Activated CD8-positive, alpha-beta memory T cell treated with anti-CD3 and anti-CD28 coated beads, Interleukin-2, amount 50 U/mL, for 1 hour (primary cell): Measurements from ENCODE around the gene OR8B8.
"Not testable (repeated sequence)": the region's sequence is repeated elsewhere in the genome, so short reads cannot be mapped to it uniquely, and the experiment has no call there.

Source experiments
- DNase-seq: peaks from one replicate; pipeline ENCODE4 v3.0.0-alpha.2; 2020; ENCODE audit errors: extremely low read depth

OR8B8 gene, protein sequence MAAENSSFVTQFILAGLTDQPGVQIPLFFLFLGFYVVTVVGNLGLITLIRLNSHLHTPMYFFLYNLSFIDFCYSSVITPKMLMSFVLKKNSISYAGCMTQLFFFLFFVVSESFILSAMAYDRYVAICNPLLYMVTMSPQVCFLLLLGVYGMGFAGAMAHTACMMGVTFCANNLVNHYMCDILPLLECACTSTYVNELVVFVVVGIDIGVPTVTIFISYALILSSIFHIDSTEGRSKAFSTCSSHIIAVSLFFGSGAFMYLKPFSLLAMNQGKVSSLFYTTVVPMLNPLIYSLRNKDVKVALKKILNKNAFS

GRCh38 chr11:124445646-124446150, at the start of gene OR8B8:
OR8B8 (minus strand) TSS chr11:124445696; CDS start chr11:124441085, 4,611 bp downstream.
- DNase-seq: no peak

DNA sequence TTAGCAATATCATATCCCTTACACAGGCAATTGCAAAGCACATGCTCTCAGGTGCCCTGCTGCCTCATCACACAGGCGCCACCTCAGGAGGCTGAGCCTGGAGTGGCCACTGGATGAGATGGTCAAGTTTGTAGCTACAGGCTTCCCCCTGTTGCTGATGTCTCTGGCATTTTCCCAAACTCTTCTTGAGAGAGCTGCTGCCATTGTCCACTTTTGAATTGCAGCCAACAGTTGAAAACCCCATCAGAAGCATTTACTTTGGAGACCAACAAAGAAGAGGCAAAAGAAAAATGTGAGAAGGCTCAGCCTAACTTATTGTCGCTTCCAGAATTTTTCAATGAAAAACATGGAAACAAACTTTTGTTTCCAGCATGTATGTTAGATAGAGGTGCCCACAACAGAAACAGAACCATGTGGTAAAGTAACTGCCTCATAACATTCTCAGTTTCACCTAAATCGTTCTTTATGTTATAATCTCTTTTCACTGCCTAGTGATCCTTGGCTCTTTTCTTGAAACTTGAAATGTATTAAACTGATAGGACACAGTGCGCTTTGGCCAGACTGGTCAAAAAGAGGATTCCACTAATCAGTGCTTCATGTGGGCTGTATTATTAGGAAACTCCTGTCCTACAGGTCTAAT, 47.6 kb upstream of the OR8B8 start:
- DNase-seq: no peak

DNA sequence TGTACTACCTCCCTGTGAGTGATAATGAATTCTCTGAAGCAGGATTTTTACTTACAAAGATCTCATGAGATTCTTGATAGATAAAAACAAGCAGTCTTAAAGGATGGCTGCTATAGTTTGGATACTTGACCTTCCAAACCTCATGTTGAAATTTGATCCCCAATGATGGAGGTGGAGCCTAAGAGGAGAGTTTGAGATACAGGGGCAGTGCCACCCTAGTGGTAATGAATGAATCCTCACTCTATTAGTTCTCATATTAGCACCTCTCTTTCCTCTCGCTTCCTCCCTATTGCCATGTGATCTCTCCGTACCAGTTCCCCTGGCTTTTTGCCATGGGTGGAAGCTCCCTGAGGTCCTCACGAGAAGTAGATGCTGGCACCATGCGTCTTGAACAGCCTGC, 37.9 kb upstream of the OR8B8 start:
- no peak for DNase-seq

DNA sequence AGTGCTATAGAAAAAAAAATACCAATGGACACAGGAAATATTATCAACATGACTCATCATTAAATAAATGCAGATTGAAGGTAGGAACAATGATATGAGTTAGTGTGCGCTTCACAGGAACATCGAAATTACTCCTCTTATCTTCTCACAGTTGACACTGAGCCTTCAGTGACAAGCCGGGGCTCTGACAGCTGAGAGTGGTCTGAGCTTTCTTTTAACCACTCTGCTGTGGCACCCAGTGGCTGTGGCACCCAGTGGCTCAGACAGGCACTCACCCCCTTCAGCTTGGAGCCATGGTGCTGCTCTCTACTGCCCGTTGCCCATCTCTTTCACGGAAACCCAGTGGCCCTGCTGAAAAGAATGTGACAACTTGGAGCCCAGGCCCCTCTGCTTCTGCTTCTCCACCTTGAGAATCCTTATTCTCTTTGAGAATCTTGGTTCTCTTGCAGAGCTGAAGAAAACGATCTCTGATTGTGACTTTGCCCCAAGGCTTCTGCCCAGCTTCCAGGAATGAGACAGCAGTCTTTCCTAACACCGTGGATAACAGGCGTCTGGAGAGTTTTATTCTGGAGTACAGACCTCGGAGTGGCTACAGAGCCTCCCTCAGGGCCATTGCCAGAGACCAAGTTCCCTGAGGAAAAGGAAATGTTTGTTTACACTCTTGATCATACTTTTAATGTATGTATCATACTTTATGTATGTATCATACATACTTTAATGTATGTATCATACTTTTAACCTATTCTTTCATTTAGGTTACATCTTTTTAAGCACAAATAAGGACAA, 37.1 kb upstream of the OR8B8 start:
- DNase-seq: no peak

DNA sequence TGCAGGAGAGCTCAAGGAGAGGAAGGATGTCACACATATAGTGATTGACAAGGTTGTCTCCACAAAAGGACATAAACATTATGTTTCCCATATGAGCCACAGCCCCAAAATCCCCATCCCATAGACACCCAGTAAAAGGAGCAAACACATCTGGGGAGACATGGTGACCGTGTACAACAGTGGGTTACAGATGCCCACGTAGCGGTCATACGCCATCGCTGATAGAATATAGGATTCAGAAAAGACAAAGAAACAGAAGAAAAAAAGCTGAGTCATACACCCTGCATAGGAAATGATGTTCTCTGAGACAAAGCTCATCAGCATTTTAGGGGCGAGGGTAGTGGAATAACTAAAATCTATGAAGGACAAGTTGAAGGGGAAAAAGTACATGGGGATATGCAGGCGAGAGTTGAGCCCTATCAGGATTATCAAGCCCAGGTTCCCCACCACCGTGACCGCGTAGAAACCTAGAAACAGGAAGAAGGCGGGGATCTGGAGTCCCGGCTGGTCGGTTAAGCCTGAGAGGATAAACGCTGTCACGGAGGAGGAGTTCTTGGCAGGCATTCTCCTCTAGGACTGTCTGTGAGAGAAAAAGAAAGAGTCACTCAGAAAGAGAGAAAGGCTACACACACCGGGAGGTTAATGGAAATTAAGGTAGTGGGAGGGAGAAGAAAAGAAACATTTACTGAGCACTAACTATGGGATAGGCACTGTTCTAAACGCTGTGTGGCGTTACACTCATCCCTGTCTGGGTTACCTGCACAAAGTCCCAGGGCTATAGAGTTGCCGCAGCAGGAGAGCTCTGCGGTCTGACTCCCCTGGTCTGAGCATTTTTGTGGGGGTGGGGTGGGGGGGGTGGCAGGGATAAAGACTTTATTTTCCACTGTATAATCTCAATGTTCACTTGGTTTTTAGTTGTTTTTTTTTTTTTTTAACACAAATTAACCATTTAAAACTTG, 36.1 kb upstream of the OR8B8 start:
- DNase-seq: no peak

DNA sequence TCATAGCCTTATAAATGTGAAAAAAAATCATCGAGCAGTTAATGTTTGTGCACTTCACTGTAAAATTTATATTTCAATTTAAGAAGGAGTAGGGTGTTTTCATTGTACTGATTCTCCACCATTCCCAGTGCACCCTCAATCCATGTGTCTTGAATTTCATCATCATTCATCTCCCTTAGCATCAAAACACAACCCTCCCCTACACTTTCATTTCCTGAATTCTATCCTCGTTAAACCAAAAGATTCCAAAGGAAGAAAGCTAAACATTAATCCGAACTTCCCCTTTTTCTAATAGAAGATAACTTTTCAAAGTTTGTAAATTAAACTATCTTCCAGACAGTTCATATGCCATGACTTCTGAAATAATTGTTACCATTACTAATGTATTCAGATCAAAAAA, 34.1 kb upstream of the OR8B8 start:
- DNase-seq: no peak

- DNase-seq: no peak
Measured at GRCh38 chr11:124475265-124475664, 29.8 kb upstream of the OR8B8 start.

GRCh38 chr11:124474779-124475178, 29.3 kb upstream of the OR8B8 start:
- no peak for DNase-seq

DNA sequence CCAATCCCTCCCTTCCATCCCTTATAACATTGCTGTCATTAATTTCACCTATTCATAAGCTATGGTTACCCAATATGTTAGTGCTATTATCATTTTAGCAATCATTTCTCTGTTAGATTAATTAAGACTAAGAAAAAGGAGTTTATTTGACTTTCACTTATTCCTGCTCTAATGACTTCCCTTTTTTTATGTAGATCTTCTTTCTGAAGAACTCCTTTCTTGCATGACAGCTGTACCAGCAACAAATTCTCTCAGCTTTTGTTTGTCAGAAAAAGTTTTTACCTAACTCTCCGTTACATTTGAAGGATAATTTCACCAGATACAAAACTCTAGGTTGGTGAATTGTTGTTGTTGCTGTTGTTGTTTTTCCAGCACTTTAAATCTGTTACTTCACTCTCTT, 28.6 kb upstream of the OR8B8 start:
- no peak for DNase-seq

DNA sequence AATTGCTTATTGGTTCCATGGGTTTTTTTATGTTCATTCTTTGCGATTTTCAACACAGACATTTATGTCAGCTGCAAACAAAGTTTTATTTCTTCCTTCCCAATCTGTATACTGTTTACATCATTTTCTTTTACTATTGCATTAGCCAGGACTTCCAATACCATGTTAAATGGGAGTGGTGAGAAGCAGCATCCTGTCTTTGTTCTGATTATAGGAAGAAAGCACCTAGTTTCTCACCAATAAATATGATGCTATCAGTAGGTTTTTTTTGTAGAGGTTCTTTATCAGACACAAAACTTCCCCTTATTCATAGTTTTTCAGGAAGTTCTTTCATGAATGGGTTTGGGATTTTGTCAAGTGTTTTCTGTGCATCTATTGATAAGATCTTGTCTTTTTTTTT, 28.0 kb upstream of the OR8B8 start:
- DNase-seq: no peak

GRCh38 chr11:124470561-124471227, 25.2 kb upstream of the OR8B8 start:
- DNase-seq: no peak

DNA sequence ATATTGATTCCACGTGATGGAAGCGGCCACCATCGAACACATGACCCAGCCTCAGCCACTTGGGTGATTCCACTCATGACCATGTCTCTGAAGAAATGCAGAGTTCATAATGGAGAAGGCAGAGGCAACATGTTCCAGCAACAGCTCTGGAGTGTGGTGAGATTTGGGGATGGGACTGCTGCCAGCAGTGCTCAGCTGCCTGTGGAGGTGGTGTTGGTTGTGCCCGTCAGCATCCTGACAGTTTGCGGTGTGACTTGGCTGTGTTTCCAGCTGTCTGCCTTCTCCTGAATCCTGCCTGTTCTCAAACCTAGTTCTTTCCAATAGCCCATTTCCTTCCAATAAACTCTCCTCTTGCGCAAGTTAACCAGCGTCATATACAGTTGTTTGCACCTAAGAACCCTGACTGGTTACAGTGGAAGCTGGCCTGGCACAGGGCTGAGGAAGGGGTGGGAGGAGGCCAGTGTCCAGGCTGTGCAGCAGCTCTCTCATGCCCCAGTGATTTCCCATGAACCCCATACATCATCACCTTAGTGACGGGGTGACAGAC, 22.0 kb upstream of the OR8B8 start:
- no peak for DNase-seq

GRCh38 chr11:124465368-124465767, 19.9 kb upstream of the OR8B8 start:
- DNase-seq: no peak

- no peak for DNase-seq
Measured at GRCh38 chr11:124463990-124464389, 18.5 kb upstream of the OR8B8 start.

- DNase-seq: no peak
Measured at GRCh38 chr11:124463324-124463723, 17.8 kb upstream of the OR8B8 start.

DNA sequence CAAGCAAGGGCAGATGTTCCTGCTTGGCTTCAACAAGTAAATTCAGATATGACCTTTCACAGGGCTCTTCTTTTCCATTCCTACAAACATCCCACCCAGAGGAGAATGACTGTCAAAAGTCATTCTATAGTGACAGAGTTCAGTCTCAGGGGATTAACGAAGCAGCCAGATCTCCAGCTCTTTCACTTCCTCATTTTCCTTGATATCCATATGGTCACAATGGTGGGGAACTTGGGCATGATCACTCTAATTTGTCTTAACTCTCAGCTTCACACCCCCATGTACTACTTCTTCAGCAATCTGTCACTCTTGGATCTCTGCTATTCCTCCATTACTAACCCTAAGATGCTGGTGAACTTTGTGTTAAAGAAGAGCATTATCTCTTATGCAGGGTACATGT, 15.0 kb upstream of the OR8B8 start:
- DNase-seq: no peak

DNA sequence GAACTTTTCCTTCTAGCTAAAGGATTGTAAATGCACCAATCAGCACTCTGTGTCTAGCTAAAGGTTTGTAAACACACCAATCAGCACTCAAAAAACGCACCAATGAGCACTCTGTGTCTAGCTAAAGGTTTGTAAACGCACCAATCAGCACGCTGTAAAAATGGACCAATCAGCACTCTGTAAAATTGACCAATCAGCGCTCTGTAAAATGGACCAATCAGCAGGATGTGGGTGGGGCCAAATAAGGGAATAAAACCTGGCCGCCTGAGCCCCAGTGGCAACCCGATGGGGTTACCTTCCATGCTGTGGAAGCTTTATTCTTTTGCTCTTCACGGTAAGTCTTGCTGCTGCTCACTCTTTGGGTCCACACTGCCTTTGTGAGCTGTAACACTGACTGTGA, 13.9 kb upstream of the OR8B8 start:
- DNase-seq: not testable (repeated sequence)

GRCh38 chr11:124454552-124454951, 9.1 kb upstream of the OR8B8 start:
- no peak for DNase-seq

GRCh38 chr11:124446916-124447315, 1.4 kb upstream of the OR8B8 start:
- DNase-seq: no peak

- DNase-seq: no peak
Measured at GRCh38 chr11:124442847-124443246, 2.6 kb downstream of the OR8B8 start.

GRCh38 chr11:124442442-124442841, 3.1 kb downstream of the OR8B8 start:
- no peak for DNase-seq
